HG03460 (cell line): ENCODE results near the gene APIP.
A peak's percentile ranks its signal among the peaks of the same experiment; 100 is the strongest.
"Not testable (repeated sequence)": the region's sequence is repeated elsewhere in the genome, so short reads cannot be mapped to it uniquely, and the experiment has no call there.

Source experiments
- ATAC-seq: cut with Tn5 transposase; IDR thresholded peaks from one replicate; pipeline ENCODE4 v1.9.1; 2021; ENCODE audit not compliant: unreplicated experiment

The APIP gene

GRCh38 chr11:34926101-34926830 lies 10.1 kb upstream of the APIP start:
- ATAC-seq, result no peak

GRCh38 chr11:34924714-34925113 lies 8.5 kb upstream of the APIP start:
- ATAC-seq, result no peak

GRCh38 chr11:34921156-34921555 lies 5.0 kb upstream of the APIP start:
- no peak for ATAC-seq

GRCh38 chr11:34916843-34917770 lies 928 bp upstream of the APIP start:
- peak; percentile 20 for ATAC-seq

GRCh38 chr11:34915136-34916014 lies 804 bp downstream of the APIP start:
- ATAC-seq, result peak; percentile 6

- not testable (repeated sequence) for ATAC-seq
Measured at GRCh38 chr11:34913556-34913955, 2.6 kb downstream of the APIP start.

- ATAC-seq, result no peak
Measured at GRCh38 chr11:34911676-34912075, 4.5 kb downstream of the APIP start.

GRCh38 chr11:34910817-34911216 lies 5.4 kb downstream of the APIP start:
- no peak for ATAC-seq

GRCh38 chr11:34909955-34910354 lies 6.2 kb downstream of the APIP start:
- no peak for ATAC-seq

- ATAC-seq, result no peak
Measured at GRCh38 chr11:34909415-34909814, 6.8 kb downstream of the APIP start.

GRCh38 chr11:34907934-34908593 lies 8.1 kb downstream of the APIP start:
- ATAC-seq, result no peak

GRCh38 chr11:34905666-34906065 lies 10.5 kb downstream of the APIP start:
- no peak for ATAC-seq

- no peak for ATAC-seq
Measured at GRCh38 chr11:34904421-34904955, 11.7 kb downstream of the APIP start.

GRCh38 chr11:34899633-34900016 lies 16.6 kb downstream of the APIP start:
- no peak for ATAC-seq

- no peak for ATAC-seq
Measured at GRCh38 chr11:34898474-34898873, 17.7 kb downstream of the APIP start.

GRCh38 chr11:34897171-34897870 lies 18.9 kb downstream of the APIP start:
- ATAC-seq, result no peak

- ATAC-seq, result not testable (repeated sequence)
Measured at GRCh38 chr11:34896191-34896590, 20.0 kb downstream of the APIP start.

GRCh38 chr11:34893416-34893815 lies 22.8 kb downstream of the APIP start:
- ATAC-seq, result no peak

- no peak for ATAC-seq
Measured at GRCh38 chr11:34891611-34892010, 24.6 kb downstream of the APIP start.

- no peak for ATAC-seq
Measured at GRCh38 chr11:34890812-34891211, 25.4 kb downstream of the APIP start.
